ENCODE results near the gene ZNRF2.

The ZNRF2 gene

DNA sequence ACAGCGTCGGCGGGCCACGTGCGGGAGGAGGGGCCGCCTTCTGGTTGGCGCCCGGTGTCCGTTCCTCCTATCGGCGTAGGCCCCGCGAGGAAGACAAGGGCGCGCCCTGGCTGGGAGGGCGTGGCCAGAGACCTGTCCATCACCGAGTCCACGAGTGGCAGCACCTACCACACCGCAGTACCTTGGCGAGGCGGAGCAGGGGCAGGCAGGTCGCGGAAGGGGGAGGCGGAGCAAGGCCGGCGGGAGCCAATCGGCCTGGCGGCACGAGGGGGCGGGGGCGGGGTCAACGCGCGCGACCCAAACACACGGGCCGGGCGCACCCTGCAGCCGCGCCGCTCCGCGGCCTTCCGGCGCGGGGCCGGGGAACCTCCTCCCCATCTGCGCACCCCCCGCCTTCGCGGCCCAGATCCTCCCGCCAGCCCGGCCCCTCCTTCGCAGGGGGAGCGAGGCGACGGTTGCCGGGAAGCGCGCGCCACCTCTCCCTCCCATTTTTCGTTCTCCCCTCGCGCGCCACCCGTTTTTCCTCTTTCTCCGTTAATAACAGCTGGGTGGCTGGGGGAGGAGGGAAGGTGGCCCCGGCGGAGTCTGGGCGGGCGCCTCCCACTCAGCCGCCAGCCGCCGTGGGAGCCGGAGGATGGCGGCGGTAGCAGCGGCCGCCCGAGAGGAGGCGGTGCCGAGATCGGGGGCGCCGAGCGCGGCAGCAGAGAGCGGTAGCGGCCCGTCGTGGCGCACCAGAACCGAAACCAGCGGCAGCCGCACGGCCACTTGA lies at the start of gene ZNRF2:
ZNRF2 (plus strand) TSS at position 300 of the 769 bp plus-strand sequence. CDS start 761 bp downstream, outside the sequence.
- peak; percentile 100 for DNase-seq

DNA sequence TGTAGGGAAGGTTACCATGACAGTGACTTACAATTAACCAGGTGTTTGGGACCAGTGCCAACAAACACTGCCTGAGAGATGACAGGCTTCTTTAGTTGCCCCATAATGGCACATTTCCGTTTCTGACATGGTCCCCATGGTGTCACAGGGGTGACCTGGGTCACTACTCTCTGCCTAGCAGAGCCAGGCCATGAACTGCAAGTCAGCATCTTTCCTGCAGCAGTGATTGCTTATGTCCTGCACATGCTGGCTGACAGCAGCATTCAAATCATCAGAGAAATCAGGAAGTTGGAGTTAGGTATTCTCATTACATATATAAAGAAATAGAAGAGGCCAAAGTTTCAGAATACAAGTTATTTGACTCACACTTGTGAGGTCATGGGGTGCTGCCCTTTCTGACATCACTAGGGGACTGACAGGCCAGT lies 47.1 kb upstream of the ZNRF2 start:
- DNase-seq, result no peak

DNA sequence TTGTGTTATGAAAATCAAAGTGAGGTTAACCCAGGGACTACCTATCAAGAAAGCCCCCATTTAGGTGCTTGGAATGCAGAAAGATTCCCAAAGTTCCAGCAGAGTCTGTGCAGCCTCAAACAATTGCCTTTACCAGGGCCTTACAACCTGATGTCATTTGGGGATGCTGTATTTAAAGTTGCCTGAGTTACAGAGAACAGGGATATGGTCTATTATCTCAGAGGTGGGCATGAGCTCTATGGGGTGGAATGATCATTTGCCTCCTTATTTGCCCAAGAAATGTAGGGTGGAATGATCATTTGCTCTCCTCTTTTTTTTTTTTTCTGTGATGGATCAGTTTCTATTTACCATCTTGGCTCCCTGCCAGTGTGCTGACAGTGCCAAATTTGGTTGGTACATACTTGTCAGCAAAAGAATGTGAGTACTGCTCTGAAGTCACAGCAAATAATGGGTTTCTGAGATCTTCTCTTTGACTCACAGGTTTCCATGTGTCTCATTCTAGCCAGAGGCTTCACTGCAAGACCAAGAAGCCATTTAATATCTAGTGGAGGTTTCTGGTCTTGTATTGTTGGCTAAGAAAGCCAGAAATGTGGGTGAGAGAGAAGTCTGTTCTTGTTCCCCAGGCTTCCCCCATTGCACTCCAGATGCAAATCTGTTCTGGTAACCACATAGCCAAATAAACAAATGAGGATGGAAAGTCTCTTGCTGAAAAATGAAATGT lies 45.5 kb upstream of the ZNRF2 start:
- DNase-seq, result peak; percentile 43

DNA sequence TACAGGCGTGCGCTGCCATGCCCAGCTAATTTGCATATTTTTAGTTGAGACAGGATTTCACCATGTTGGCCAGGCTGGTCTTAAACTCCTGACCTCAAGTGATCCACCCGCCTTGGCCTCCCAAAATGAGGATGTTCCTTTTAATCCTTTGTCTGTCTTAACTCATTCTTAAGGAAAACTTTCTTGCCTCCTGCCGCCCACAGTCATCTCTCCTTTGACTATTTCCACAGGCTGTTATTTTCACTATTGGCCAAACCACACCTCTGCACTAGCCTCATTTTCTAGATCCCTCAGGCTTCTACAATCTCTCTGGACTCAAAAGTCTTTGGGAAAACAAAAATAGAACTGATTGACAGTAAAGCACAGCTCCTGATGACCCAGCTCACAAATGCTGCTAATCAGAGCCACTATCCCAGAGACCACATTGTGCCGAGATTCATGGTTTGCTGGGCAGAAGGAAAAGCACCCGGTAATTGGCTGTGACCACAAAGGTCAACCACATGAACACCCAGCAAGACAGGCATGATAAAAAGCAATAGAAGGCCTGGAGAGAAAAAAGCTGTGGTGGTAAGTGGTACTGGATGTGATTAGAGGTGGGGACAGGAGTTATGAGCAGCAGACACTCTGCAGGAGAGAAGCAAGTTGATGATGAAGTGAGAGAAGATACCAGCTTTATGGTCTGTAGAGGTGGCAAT lies 44.1 kb upstream of the ZNRF2 start:
- no peak for DNase-seq

DNA sequence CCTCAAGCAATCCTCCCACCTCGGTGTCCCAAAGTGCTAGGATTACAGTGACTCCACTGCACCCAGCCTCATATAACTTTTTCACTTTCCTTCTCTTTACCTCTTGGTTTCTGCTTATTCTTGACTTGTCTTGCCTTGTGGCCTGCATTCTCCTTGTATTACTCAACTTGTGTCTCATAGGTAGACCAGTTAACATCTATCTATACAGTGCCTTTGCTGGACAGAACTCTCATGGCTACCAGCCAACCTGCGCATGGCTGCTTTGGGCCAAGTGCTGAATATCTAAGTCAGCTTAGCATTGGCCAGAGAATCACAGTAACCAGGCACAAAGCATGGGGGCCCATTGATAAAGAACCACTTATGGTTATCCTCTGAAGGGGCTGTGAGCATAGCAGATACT lies 42.6 kb upstream of the ZNRF2 start:
- DNase-seq, result peak; percentile 72

GRCh38 chr7:30244340-30244739 lies 40.1 kb upstream of the ZNRF2 start:
- DNase-seq, result no peak

DNA sequence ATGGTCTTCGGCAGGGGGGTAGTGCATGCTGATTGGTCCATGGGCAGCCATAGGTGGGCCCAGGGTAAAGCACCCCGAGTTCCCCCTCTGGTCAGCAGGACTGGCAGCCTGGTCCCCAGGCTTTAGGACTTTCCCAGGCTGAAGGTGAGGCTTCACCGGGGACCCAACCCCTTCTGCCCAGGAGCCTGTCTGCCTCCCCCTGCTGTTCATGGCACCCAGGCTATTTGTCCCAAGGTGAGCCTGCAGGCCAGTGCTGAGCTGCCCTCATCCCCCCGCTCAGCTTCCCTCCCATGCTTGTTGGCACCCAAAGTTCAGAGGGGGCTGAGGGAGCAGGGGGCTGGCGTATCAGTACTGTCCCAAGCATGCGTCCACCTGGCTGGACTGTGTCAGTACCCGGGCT lies 38.5 kb upstream of the ZNRF2 start:
- no peak for DNase-seq

DNA sequence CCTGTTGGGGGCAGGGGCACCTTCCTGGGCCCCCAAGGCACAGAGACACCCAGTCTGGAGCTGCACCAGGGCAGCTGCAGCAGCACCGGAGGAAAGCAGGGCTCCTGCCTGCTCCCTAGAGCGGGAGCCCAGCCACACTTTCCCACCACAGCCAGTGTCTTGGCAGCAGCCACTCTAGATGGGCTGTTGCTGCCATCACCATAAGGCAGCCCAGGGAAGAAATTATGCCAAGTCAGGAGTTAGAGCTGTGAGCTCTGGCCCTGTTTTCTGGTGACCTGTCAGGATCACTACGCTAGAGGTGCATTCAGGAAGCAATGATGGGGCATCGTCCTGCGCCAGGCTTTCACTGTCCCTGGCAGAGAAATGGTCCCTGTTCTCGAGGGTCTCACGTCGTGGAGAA lies 38.0 kb upstream of the ZNRF2 start:
- DNase-seq, result no peak

DNA sequence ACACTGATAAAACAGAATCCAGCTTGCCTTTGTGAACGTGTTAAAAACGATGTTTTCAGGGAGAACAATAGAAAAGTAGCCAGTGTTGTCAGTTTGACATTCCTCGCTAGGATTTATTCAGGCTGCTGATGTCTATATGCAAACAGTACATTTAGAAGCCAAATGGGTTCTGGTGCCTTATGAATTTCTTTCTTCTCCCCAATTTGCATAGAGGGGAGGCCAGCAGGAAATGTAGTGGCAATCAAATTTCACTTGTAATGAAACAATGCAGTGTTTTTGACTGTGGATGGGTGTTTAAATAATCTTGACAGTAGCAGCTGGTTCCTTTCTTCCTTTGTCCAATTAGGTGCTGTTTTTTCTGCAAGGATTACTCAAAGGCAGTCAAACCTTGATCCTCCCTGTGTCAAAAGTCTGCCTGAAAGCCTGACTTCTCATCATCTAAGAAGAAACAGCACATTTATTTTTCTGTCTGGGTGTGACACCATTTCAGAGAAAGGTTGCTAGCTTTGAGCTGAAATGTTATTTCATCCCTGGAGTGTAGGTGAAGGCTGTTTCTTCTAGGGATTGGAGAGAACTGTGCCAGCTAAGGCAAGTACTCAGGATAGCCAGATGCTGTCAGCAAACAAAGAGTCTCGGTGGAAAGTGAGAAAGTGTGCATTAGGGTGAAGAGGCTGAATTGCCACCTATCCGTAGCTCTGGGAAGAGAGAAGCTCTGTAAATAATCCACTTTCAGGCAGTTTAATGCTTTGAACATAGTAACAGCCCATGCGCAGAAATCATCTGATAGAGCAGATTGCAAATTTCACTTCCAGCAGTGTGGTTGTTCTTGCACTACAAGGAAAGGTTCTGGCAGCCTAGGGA lies 36.6 kb upstream of the ZNRF2 start:
- no peak for DNase-seq

DNA sequence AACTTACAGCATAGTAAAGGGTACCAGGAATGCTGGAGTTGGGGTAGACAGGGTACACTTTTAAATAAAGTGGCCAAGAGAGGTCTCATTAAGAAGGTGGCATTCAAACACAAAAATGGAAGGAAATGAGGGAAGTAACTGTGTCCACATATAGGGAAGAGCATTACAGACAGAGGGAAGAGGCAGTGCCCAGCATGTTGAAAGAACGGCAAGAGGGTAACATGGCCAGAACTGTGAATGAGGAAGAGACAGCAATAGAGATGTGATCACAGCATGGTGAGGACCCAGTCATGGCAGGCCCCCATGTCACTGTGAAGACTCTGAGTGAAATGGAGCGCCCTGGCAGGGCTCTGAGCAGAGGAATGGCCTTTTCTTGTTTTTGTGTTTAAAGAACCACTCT lies 35.1 kb upstream of the ZNRF2 start:
- DNase-seq, result no peak

DNA sequence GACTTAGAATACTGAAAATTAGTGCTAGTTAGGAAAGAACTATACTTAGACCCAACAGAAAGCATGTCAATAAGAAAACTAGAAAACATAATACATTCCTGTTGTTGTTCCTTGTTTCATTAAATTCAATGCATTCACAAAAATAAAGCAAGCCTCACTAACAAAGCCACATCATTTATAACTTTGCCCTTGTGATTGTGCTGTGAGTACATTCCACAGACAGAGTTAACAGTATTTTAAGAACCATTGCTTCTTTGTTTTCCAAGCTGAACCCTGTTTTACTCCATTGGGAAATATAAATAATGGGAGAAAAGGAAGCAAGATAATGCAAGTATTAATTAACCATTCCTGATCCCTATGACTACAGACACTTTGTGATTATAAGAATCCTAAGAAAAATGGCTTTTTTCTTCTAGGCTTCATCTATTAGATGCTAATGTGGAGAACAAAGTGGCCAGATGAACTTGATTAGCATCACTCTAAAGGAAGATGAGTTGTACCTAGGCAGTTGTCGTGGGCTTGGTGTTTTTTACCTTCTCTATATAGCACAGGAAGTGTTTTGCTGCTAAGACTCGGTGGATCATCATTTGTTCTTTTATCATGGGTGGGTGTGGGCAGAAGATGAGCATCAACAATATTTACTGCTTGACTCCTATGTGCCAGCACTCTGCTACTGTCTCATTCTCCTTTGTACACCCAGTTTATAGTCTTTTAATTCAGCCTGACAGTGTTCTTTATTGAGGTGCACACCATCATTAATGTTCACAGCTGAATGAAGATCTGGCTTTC lies 34.2 kb upstream of the ZNRF2 start:
- no peak for DNase-seq

GRCh38 chr7:30251708-30252329 lies 32.6 kb upstream of the ZNRF2 start:
- no peak for DNase-seq

DNA sequence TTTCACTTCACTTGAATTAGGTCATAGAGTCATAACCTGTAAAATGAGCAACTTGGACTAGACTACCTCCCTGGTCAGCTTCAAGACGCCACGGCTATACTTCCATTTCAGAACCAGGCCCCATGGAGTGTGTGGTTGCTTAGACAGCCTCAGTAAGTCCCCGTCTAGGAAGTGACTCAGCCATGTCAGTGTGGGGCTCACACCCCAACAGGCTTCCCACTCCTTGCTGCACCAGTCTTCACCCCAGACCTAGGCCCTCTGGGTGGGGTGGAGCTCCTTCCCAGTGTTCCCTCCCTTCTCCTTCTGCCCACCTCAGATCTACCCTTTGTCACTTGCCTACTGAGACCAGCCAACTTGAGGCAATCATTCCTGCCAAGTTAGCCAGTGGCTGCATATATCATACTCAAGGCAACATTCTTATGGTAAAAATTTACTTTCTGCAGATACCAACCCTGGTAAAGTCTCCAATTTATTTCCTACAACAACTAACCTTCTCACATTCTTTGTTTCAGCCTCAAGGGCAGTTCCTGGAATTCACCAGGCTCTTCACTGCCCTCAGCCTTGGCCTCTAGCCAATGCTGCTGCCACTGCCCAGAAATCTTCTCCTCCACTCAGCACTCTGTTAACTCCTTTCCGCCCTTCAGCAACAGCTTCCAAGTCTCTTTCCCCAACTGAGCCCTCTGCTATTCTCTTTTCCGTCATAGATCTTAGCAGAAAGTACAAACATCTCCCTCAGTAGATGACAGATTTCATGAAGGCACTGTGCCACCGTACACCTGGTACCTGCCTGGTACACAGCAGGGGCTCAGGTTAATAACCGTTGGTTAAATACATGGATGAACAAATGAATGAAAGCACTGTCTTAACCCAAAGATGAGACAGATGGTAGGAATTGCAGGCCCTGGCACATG lies 31.3 kb upstream of the ZNRF2 start:
- DNase-seq, result peak; percentile 85

- DNase-seq, result no peak
Measured at GRCh38 chr7:30253796-30254165, 30.6 kb upstream of the ZNRF2 start.

- no peak for DNase-seq
Measured at GRCh38 chr7:30254248-30254647, 30.1 kb upstream of the ZNRF2 start.

GRCh38 chr7:30254717-30255063 lies 29.7 kb upstream of the ZNRF2 start:
- DNase-seq, result no peak

DNA sequence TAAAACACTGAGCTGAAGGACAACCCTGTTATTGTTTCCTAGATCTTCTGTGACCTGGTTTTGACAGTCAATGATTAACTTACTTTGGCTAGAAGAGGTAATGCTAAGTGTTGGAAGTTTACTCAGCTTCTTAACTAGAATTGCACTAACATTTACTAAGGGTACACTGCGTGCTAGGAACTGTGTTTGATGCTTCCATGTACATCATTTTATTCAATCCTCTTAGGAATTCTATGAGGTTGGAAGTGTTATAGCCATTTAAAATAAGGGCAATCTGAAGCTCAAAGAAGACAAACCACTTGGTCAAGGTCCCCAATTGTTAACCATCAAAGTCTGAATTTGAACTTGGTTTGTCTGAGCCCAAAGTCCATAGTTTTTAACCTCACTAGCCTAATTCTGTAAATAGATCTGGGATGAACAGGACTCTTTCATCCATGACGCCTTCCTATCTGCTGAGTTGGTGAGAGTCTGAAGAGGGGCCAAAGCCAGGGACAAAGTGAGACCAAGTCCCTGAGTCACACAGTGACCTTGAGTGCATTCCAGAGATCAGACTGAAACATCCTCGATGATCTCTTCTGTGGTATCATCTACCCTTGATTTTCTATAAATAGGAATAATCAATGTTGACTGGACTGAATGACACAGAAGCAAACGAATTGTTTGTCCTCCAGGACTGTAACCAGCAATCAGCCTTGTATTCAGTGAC lies 29.2 kb upstream of the ZNRF2 start:
- no peak for DNase-seq

GRCh38 chr7:30256349-30256858 lies 28.0 kb upstream of the ZNRF2 start:
- no peak for DNase-seq

DNA sequence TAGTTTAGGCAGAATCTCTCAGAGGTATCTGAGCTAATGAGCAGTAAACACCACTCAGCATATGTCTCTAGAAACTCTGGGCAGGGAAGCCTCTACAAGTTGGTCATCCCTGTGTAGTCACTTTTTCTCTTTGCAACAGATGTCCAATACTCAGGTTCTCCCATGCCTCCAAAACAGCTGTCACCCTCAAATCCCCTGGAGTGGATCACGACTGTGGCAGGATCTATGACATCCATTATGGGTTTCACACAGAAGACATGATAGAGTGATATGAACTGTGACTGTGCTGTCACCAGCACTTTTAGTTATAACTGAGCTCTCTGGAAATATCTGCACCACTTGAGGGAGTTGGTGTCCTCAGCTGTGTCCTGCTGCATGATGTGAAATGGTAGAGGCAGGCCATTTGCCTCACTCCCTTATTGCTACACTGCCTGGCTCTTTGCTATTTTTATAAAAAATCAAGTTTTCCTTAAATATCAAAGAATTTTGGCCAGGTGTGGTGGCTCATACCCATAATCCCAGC lies 24.1 kb upstream of the ZNRF2 start:
- no peak for DNase-seq
